ENCODE measurements around the gene MAGEA2B.
"Not testable (repeated sequence)": the region's sequence is repeated elsewhere in the genome, so short reads cannot be mapped to it uniquely, and the experiment has no call there.

The MAGEA2B gene

GRCh38 chrX:152758918-152759317 lies 44.5 kb downstream of the MAGEA2B start, which contains the start of gene CSAG3:
TSS of gene CSAG3 (plus strand) at chrX:152759218.
- DNase-seq, result not testable (repeated sequence)

- DNase-seq, result not testable (repeated sequence)
Measured at GRCh38 chrX:152759544-152759943, 45.1 kb downstream of the MAGEA2B start.

GRCh38 chrX:152761582-152761981 lies 47.2 kb downstream of the MAGEA2B start:
- not testable (repeated sequence) for DNase-seq

GRCh38 chrX:152766562-152766961 lies 52.1 kb downstream of the MAGEA2B start:
- DNase-seq, result not testable (repeated sequence)

Data from NCI-H526 (cell line).